ENCODE data around the gene SPOUT1. TPM values are rescaled to one million over a fixed set of nuclear protein-coding genes. Genes with fewer than 3 reads are reported as not detected.
A peak's percentile ranks its signal among the peaks of the same experiment; 100 is the strongest.
"Not testable (repeated sequence)": the region's sequence is repeated elsewhere in the genome, so short reads cannot be mapped to it uniquely, and the experiment has no call there.

The SPOUT1 gene
- total RNA-seq, 2 experiments from 2014 or later = 51.2 to 52.5 TPM

- H3K36me3 ChIP-seq (ENCODE audit: insufficient read depth, low read length) = no peaks in the 10 kb centered on the region; the same call in 1 of the 2 replicates
- H3K9me2 ChIP-seq (ENCODE audit: insufficient read depth, low read length) = no peaks in the 10 kb centered on the region
- DNase-seq (ENCODE audit: low spot score) = peak; percentile 83
- no TSS peak for BruUV-seq (replicated peaks)
- H3K9me3 ChIP-seq (ENCODE audit: low read length) = peaks cover 36% of the 10 kb centered on the region; the same call in 1 of the 2 replicates
- peak overlapping the region; percentile 72; the same call in 1 of the 2 replicates for H2AFZ ChIP-seq (ENCODE audit: low read length)
- H3K79me2 ChIP-seq (ENCODE audit: insufficient read depth, low read depth, low read length) = no peaks in the 10 kb centered on the region
- no peaks in the 10 kb centered on the region for H4K20me1 ChIP-seq (ENCODE audit: insufficient read depth, low read length)
- H3K27ac ChIP-seq (ENCODE audit: low read depth, low read length, poor library complexity, severe bottlenecking) = peak overlapping the region; percentile 100
- intact Hi-C loops (cut with micrococcal nuclease; ENCODE audit: unreplicated experiment) = loop anchor here (10.0 kb wide), 1 partner anchor 137 kb away; no protein-coding TSS in a partner anchor
- peak overlapping the region; percentile 62 for H3K4me2 ChIP-seq (ENCODE audit: low read length)
- ChIA-PET CTCF (ENCODE audit: unreplicated experiment) (no interaction called here), POLR2A (interaction anchor here (0.9 to 2.1 kb wide), 3 partner anchors 9 to 99 kb away, joined by 3 to 9 read pairs (median 4); partner anchors contain the start of genes ENDOG and ZER1)
- H3K4me3 ChIP-seq (ENCODE audit: low read depth, low read length, poor library complexity, severe bottlenecking) = peak overlapping the region; percentile 43
- TF ChIP-seq EZH2phosphoT487 (IDR thresholded peaks at IDR 0.05; ENCODE audit: borderline replicate concordance, low read depth, low read length) (no peak), CTCF (conservative IDR thresholded peaks at IDR 0.05; ENCODE audit: low read length) (no peak)
- peaks cover 47% of the 10 kb centered on the region for H3K4me1 ChIP-seq (ENCODE audit: insufficient read depth, low read length, poor library complexity, severe bottlenecking)
These were observed 48.2 kb downstream of the SPOUT1 start for GRCh38 chr9:128781187-128782070.

GRCh38 chr9:128780093-128780492 lies 49.5 kb downstream of the SPOUT1 start:
- CTCF ChIA-PET (ENCODE audit: unreplicated experiment); H3K9me2 ChIP-seq (ENCODE audit: insufficient read depth, low read length); POLR2A ChIA-PET; BruUV-seq (replicated peaks); DNase-seq (ENCODE audit: low spot score); H3K4me2 ChIP-seq (ENCODE audit: low read length); H4K20me1 ChIP-seq (ENCODE audit: insufficient read depth, low read length); H3K79me2 ChIP-seq (ENCODE audit: insufficient read depth, low read depth, low read length); H3K4me3 ChIP-seq (ENCODE audit: low read depth, low read length, poor library complexity, severe bottlenecking); H2AFZ ChIP-seq (ENCODE audit: low read length); H3K36me3 ChIP-seq (ENCODE audit: insufficient read depth, low read length): not testable (repeated sequence)
- intact Hi-C loops (cut with micrococcal nuclease; ENCODE audit: unreplicated experiment) = loop anchor here (10.0 kb wide), 1 partner anchor 135 kb away; no protein-coding TSS in a partner anchor
- Histone ChIP-seq H3K9me3 (ENCODE audit: low read length) (peaks cover 38% of the 10 kb centered on the region; the same call in 1 of the 2 replicates), H3K27ac (ENCODE audit: low read depth, low read length, poor library complexity, severe bottlenecking) (peak overlapping the region; percentile 38), H3K4me1 (ENCODE audit: insufficient read depth, low read length, poor library complexity, severe bottlenecking) (peaks cover 44% of the 10 kb centered on the region)

GRCh38 chr9:128774804-128775203 lies 54.8 kb downstream of the SPOUT1 start:
- Histone ChIP-seq H2AFZ (ENCODE audit: low read length) (no peak overlapping the region), H3K36me3 (ENCODE audit: insufficient read depth, low read length) (no peaks in the 10 kb centered on the region; the same call in 1 of the 2 replicates), H3K9me3 (ENCODE audit: low read length) (peaks cover 20% of the 10 kb centered on the region; the same call in 1 of the 2 replicates), H3K4me3 (ENCODE audit: low read depth, low read length, poor library complexity, severe bottlenecking) (no peak overlapping the region), H3K9me2 (ENCODE audit: insufficient read depth, low read length) (no peaks in the 10 kb centered on the region), H4K20me1 (ENCODE audit: insufficient read depth, low read length) (no peaks in the 10 kb centered on the region), H3K4me2 (ENCODE audit: low read length) (no peak overlapping the region), H3K79me2 (ENCODE audit: insufficient read depth, low read depth, low read length) (no peaks in the 10 kb centered on the region), H3K4me1 (ENCODE audit: insufficient read depth, low read length, poor library complexity, severe bottlenecking) (peaks cover 22% of the 10 kb centered on the region), H3K27ac (ENCODE audit: low read depth, low read length, poor library complexity, severe bottlenecking) (no peak overlapping the region)
- POLR2A ChIA-PET = no interaction called here
- DNase-seq (ENCODE audit: low spot score) = no peak
- no TSS peak for BruUV-seq (replicated peaks)
- CTCF ChIA-PET (ENCODE audit: unreplicated experiment) = no interaction called here
- intact Hi-C loops (cut with micrococcal nuclease; ENCODE audit: unreplicated experiment) = loop anchor here (5.0 kb wide), 1 partner anchor 93 kb away; no protein-coding TSS in a partner anchor
- TF ChIP-seq CTCF (conservative IDR thresholded peaks at IDR 0.05; ENCODE audit: low read length) = no peak
- TF ChIP-seq EZH2phosphoT487 (IDR thresholded peaks at IDR 0.05; ENCODE audit: borderline replicate concordance, low read depth, low read length) = no peak

Data from OCI-LY7 (cell line).